Amniotic stem cell (primary cell): ENCODE results near the gene OR5B17.
"Not testable (repeated sequence)": the region's sequence is repeated elsewhere in the genome, so short reads cannot be mapped to it uniquely, and the experiment has no call there.

Experiments used
- DNase-seq: peaks from one replicate; lab custom pipeline; 2025; lab: John Stamatoyannopoulos, UW

Gene OR5B17

GRCh38 chr11:58358969-58359368 is at the start of gene OR5B17:
Gene OR5B17 (minus strand): TSS chr11:58359069. CDS start chr11:58359069, 0 bp downstream.
- no peak for DNase-seq

- DNase-seq: no peak
Measured at GRCh38 chr11:58406774-58407173, 47.9 kb upstream of the OR5B17 start, which contains the start of gene OR5B3. Gene OR5B3 (minus strand): TSS chr11:58406874. CDS start chr11:58403409, 3,465 bp downstream.

- DNase-seq: not testable (repeated sequence)
Measured at GRCh38 chr11:58399622-58400021, 40.8 kb upstream of the OR5B17 start.

- DNase-seq: no peak
Measured at GRCh38 chr11:58395581-58395980, 36.7 kb upstream of the OR5B17 start.

- no peak for DNase-seq
Measured at GRCh38 chr11:58394195-58394594, 35.3 kb upstream of the OR5B17 start.

GRCh38 chr11:58392746-58393145 is 33.9 kb upstream of the OR5B17 start:
- DNase-seq: no peak

GRCh38 chr11:58391879-58392278 is 33.0 kb upstream of the OR5B17 start:
- no peak for DNase-seq

- DNase-seq: no peak
Measured at GRCh38 chr11:58390551-58391063, 31.7 kb upstream of the OR5B17 start.

GRCh38 chr11:58354727-58355126 is 4.1 kb downstream of the OR5B17 start:
- DNase-seq: no peak

GRCh38 chr11:58345204-58345603 is 13.7 kb downstream of the OR5B17 start:
- no peak for DNase-seq

GRCh38 chr11:58334708-58335107 is 24.2 kb downstream of the OR5B17 start:
- DNase-seq: no peak

- no peak for DNase-seq
Measured at GRCh38 chr11:58330861-58331260, 28.0 kb downstream of the OR5B17 start.

- DNase-seq: no peak
Measured at GRCh38 chr11:58318532-58318931, 40.3 kb downstream of the OR5B17 start.

GRCh38 chr11:58316142-58316541 is 42.7 kb downstream of the OR5B17 start:
- DNase-seq: no peak
